ENCODE results near the gene PLSCR5.

The PLSCR5 gene

GRCh38 chr3:146605106-146605505, at the start of gene PLSCR5:
TSS of gene PLSCR5 (minus strand) at chr3:146605346. CDS start at chr3:146605212, 134 bp downstream.
- DNase-seq = no peak

GRCh38 chr3:146653978-146654377, 48.8 kb upstream of the PLSCR5 start:
- no peak for DNase-seq

- DNase-seq = no peak
These were observed 45.7 kb upstream of the PLSCR5 start for GRCh38 chr3:146650691-146651442.

GRCh38 chr3:146646261-146646660, 41.1 kb upstream of the PLSCR5 start:
- peak; percentile 16 for DNase-seq

GRCh38 chr3:146640955-146641867, 36.1 kb upstream of the PLSCR5 start:
- DNase-seq = peak; percentile 26

- no peak for DNase-seq
These were observed 35.2 kb upstream of the PLSCR5 start for GRCh38 chr3:146640361-146640760.

- no peak for DNase-seq
These were observed 33.6 kb upstream of the PLSCR5 start for GRCh38 chr3:146638718-146639117.

GRCh38 chr3:146637871-146638270, 32.7 kb upstream of the PLSCR5 start:
- no peak for DNase-seq

- no peak for DNase-seq
These were observed 31.7 kb upstream of the PLSCR5 start for GRCh38 chr3:146636881-146637280.

GRCh38 chr3:146634346-146634745, 29.2 kb upstream of the PLSCR5 start:
- no peak for DNase-seq

- no peak for DNase-seq
These were observed 23.5 kb upstream of the PLSCR5 start for GRCh38 chr3:146628671-146629070.

GRCh38 chr3:146626403-146627122, 21.4 kb upstream of the PLSCR5 start:
- DNase-seq = no peak

- DNase-seq = no peak
These were observed 20.1 kb upstream of the PLSCR5 start for GRCh38 chr3:146625186-146625775.

- DNase-seq = no peak
These were observed 16.6 kb upstream of the PLSCR5 start for GRCh38 chr3:146621723-146622122.

GRCh38 chr3:146612015-146612414, 6.9 kb upstream of the PLSCR5 start:
- no peak for DNase-seq

- no peak for DNase-seq
These were observed 6.0 kb upstream of the PLSCR5 start for GRCh38 chr3:146611096-146611495.

GRCh38 chr3:146598535-146598934, 6.6 kb downstream of the PLSCR5 start:
- DNase-seq = no peak

- DNase-seq = no peak
These were observed 10.2 kb downstream of the PLSCR5 start for GRCh38 chr3:146594843-146595482.

GRCh38 chr3:146593776-146594175, 11.4 kb downstream of the PLSCR5 start:
- DNase-seq = no peak

- no peak for DNase-seq
These were observed 14.6 kb downstream of the PLSCR5 start for GRCh38 chr3:146590521-146590920.

GRCh38 chr3:146589899-146590508, 15.1 kb downstream of the PLSCR5 start:
- DNase-seq = peak; percentile 7

GRCh38 chr3:146585156-146585555, 20.0 kb downstream of the PLSCR5 start:
- DNase-seq = no peak

All from MV-4-11 (cell line).